Measurements from ENCODE around the gene CD33.
"Not testable (repeated sequence)": the region's sequence is repeated elsewhere in the genome, so short reads cannot be mapped to it uniquely, and the experiment has no call there.

CD33 gene

GRCh38 chr19:51210191-51210784, 14.6 kb upstream of the CD33 start:
- no peak for DNase-seq (ENCODE audit: low spot score)

GRCh38 chr19:51210874-51211361, 14.0 kb upstream of the CD33 start:
- not testable (repeated sequence) for DNase-seq (ENCODE audit: low spot score)

- DNase-seq (ENCODE audit: low spot score), result no peak
Observed at GRCh38 chr19:51211833-51212232, 13.0 kb upstream of the CD33 start.

GRCh38 chr19:51219307-51219706, 5.6 kb upstream of the CD33 start:
- no peak for DNase-seq (ENCODE audit: low spot score)

GRCh38 chr19:51219971-51220370, 4.9 kb upstream of the CD33 start:
- DNase-seq (ENCODE audit: low spot score), result no peak

- DNase-seq (ENCODE audit: low spot score), result no peak
Observed at GRCh38 chr19:51220996-51221395, 3.9 kb upstream of the CD33 start.

GRCh38 chr19:51224163-51224641, 678 bp upstream of the CD33 start:
- DNase-seq (ENCODE audit: low spot score), result no peak

- no peak for DNase-seq (ENCODE audit: low spot score)
Observed at GRCh38 chr19:51226067-51226466, 1.2 kb downstream of the CD33 start.

GRCh38 chr19:51227326-51227725, 2.4 kb downstream of the CD33 start:
- DNase-seq (ENCODE audit: low spot score), result no peak

GRCh38 chr19:51227966-51228365, 3.1 kb downstream of the CD33 start:
- no peak for DNase-seq (ENCODE audit: low spot score)

GRCh38 chr19:51240866-51241265, 16.0 kb downstream of the CD33 start:
- DNase-seq (ENCODE audit: low spot score), result no peak

GRCh38 chr19:51242881-51243630, 18.2 kb downstream of the CD33 start:
- no peak for DNase-seq (ENCODE audit: low spot score)

- no peak for DNase-seq (ENCODE audit: low spot score)
Observed at GRCh38 chr19:51246164-51246552, 21.3 kb downstream of the CD33 start.

- DNase-seq (ENCODE audit: low spot score), result no peak
Observed at GRCh38 chr19:51247972-51248590, 23.2 kb downstream of the CD33 start.

- no peak for DNase-seq (ENCODE audit: low spot score)
Observed at GRCh38 chr19:51250786-51251467, 26.0 kb downstream of the CD33 start, which contains the start of gene SIGLECL1. SIGLECL1 (plus strand) TSS chr19:51251080; CDS start chr19:51264073, 12,993 bp downstream.

- no peak for DNase-seq (ENCODE audit: low spot score)
Observed at GRCh38 chr19:51251468-51251820, 26.6 kb downstream of the CD33 start.

- DNase-seq (ENCODE audit: low spot score), result no peak
Observed at GRCh38 chr19:51252306-51253079, 27.6 kb downstream of the CD33 start.

- no peak for DNase-seq (ENCODE audit: low spot score)
Observed at GRCh38 chr19:51253088-51253806, 28.4 kb downstream of the CD33 start.

- DNase-seq (ENCODE audit: low spot score), result no peak
Observed at GRCh38 chr19:51256155-51256625, 31.3 kb downstream of the CD33 start.

GRCh38 chr19:51257471-51257870, 32.6 kb downstream of the CD33 start:
- no peak for DNase-seq (ENCODE audit: low spot score)

All from SK-N-DZ (cell line).